Neural progenitor cell (in vitro differentiated cells): Measurements from ENCODE around the gene MRM1. TPM values are rescaled to one million over a fixed set of nuclear protein-coding genes. Genes with fewer than 3 reads are reported as not detected.

Experiments used
- DNase-seq: peaks from one replicate; pipeline ENCODE4 v3.0.0-alpha.2; 2016; ENCODE audit warnings: low spot score
- H2AFZ ChIP-seq: fragments of 200-600 bp; sonication (generic); replicated peaks from 2 replicates; pipeline ENCODE4 v1.6.1; 2016; ENCODE audit warnings: antibody characterized with exemption
- H3F3A ChIP-seq: fragments of 200-600 bp; sonication (generic); 2 replicates; pipeline ENCODE4 v1.6.1; 2016; ENCODE audit warnings: antibody characterized with exemption, low read depth
- H3K27ac ChIP-seq: fragments of 200-600 bp; sonication (generic); 2 replicates; pipeline ENCODE4 v1.5.1; 2016; ENCODE audit warnings: mild to moderate bottlenecking
- H3K27me3 ChIP-seq: fragments of 200-600 bp; sonication (generic); 2 replicates; pipeline ENCODE4 v1.6.1; 2016; ENCODE audit warnings: mild to moderate bottlenecking, moderate library complexity
- H3K36me3 ChIP-seq: fragments of 200-600 bp; sonication (generic); 2 replicates; pipeline ENCODE4 v1.5.1; 2016
- H3K4me1 ChIP-seq: fragments of 200-600 bp; sonication (generic); 2 replicates; pipeline ENCODE4 v1.6.1; 2016; ENCODE audit warnings: mixed run types
- H3K4me2 ChIP-seq: fragments of 200-600 bp; sonication (generic); 2 replicates; pipeline ENCODE4 v1.6.1; 2016
- H3K4me3 ChIP-seq: fragments of 200-600 bp; sonication (generic); 2 replicates; pipeline ENCODE4 v1.5.1; 2016
- H3K79me2 ChIP-seq: fragments of 200-600 bp; sonication (generic); 2 replicates; pipeline ENCODE4 v1.6.1; 2016; ENCODE audit warnings: low read depth
- H3K9ac ChIP-seq: fragments of 200-600 bp; sonication (generic); 2 replicates; pipeline ENCODE4 v1.6.1; 2016
- H3K9me3 ChIP-seq: fragments of 200-600 bp; sonication (generic); 2 replicates; pipeline ENCODE4 v1.5.1; 2016; ENCODE audit warnings: low read depth
- H4K20me1 ChIP-seq: fragments of 200-600 bp; sonication (generic); 2 replicates; pipeline ENCODE4 v1.6.1; 2016; ENCODE audit warnings: low read depth
- H3K27ac Mint-ChIP-seq: 3 replicates; pipeline ENCODE4 v1.8.0; 2021; ENCODE audit warnings: mixed read lengths
- H3K27me3 Mint-ChIP-seq: 2 replicates; pipeline ENCODE4 v1.8.0; 2022; ENCODE audit warnings: low read depth, mild to moderate bottlenecking, inconsistent platforms, moderate library complexity, mixed read lengths; ENCODE audit not compliant: insufficient read depth
- H3K36me3 Mint-ChIP-seq: 3 replicates; pipeline ENCODE4 v1.8.0; 2021; ENCODE audit warnings: mixed read lengths
- H3K4me1 Mint-ChIP-seq: 3 replicates; pipeline ENCODE4 v1.8.0; 2021; ENCODE audit warnings: mixed read lengths
- H3K4me3 Mint-ChIP-seq: 3 replicates; pipeline ENCODE4 v1.8.0; 2021; ENCODE audit warnings: mild to moderate bottlenecking, moderate library complexity, mixed read lengths
- H3K9me3 Mint-ChIP-seq: 3 replicates; pipeline ENCODE4 v1.8.0; 2020; ENCODE audit warnings: mixed read lengths
- CTCF ChIP-seq: fragments of 200-600 bp; sonication (generic); IDR thresholded peaks from 2 replicates; pipeline ENCODE4 v1.5.1; 2017; ENCODE audit warnings: antibody characterized with exemption, mild to moderate bottlenecking
- EZH2 ChIP-seq: fragments of 200-600 bp; sonication (generic); IDR thresholded peaks from 2 replicates; pipeline ENCODE4 v1.6.1; 2017; ENCODE audit warnings: antibody characterized with exemption, mild to moderate bottlenecking, moderate library complexity
- EZH2phosphoT487 ChIP-seq: fragments of 200-600 bp; sonication (generic); IDR thresholded peaks from 2 replicates; pipeline ENCODE4 v1.6.1; 2017; ENCODE audit warnings: antibody characterized with exemption
- total RNA-seq: library from RNA; depleted of rRNA; stranded (reverse); fragments of >200 nt; gene quantifications from 2 replicates; pipeline ENCODE4 v1.2.3, GENCODE V29; 2015; ENCODE audit warnings: low replicate concordance

MRM1 gene
- total RNA-seq, 1 donor from 2014 or later: 0.65 TPM

- no peak overlapping the region for H3K27ac Mint-ChIP-seq
- H3K27ac ChIP-seq: no peak overlapping the region
- no peaks in the 10 kb centered on the region for H3K9me3 Mint-ChIP-seq
Observed at GRCh38 chr17:36612323-36612722, 10.9 kb downstream of the MRM1 start.

GRCh38 chr17:36613155-36613554, 11.8 kb downstream of the MRM1 start:
- peaks cover 5% of the 10 kb centered on the region for H3K4me1 Mint-ChIP-seq
- Histone ChIP-seq H3F3A (peaks cover 8% of the 10 kb centered on the region), H2AFZ (no peak overlapping the region), H3K27ac (no peak overlapping the region), H3K9ac (no peak overlapping the region), H3K27me3 (no peaks in the 10 kb centered on the region), H3K4me3 (no peak overlapping the region), H3K79me2 (no peaks in the 10 kb centered on the region), H4K20me1 (no peaks in the 10 kb centered on the region), H3K36me3 (no peaks in the 10 kb centered on the region), H3K4me2 (no peak overlapping the region), H3K9me3 (no peaks in the 10 kb centered on the region), H3K4me1 (peaks cover 23% of the 10 kb centered on the region)
- no peak overlapping the region for H3K4me3 Mint-ChIP-seq
- no peaks in the 10 kb centered on the region for H3K9me3 Mint-ChIP-seq
- TF ChIP-seq CTCF: no peak
- no peak for TF ChIP-seq EZH2
- no peak for TF ChIP-seq EZH2phosphoT487
- H3K27me3 Mint-ChIP-seq: peaks cover 13% of the 10 kb centered on the region
- no peak for DNase-seq
- H3K36me3 Mint-ChIP-seq: no peaks in the 10 kb centered on the region
- peak overlapping the region; percentile 87 for H3K27ac Mint-ChIP-seq

More at GRCh38 chr17:36612323-36612722, 10.9 kb downstream of the MRM1 start:
- Histone ChIP-seq H3F3A (peaks cover 8% of the 10 kb centered on the region), H3K4me2 (no peak overlapping the region), H3K9me3 (no peaks in the 10 kb centered on the region), H3K9ac (no peak overlapping the region), H4K20me1 (no peaks in the 10 kb centered on the region), H3K4me3 (no peak overlapping the region), H3K27me3 (no peaks in the 10 kb centered on the region), H2AFZ (no peak overlapping the region), H3K79me2 (no peaks in the 10 kb centered on the region), H3K36me3 (no peaks in the 10 kb centered on the region), H3K4me1 (peaks cover 23% of the 10 kb centered on the region)
- Mint-ChIP-seq H3K4me1 (peaks cover 5% of the 10 kb centered on the region), H3K36me3 (no peaks in the 10 kb centered on the region), H3K27me3 (peaks cover 7% of the 10 kb centered on the region), H3K4me3 (no peak overlapping the region)
- DNase-seq: no peak
- TF ChIP-seq EZH2phosphoT487 (no peak), CTCF (no peak), EZH2 (no peak)

- no peak for DNase-seq
- Histone ChIP-seq H4K20me1 (no peaks in the 10 kb centered on the region), H3K4me3 (no peak overlapping the region), H2AFZ (no peak overlapping the region), H3K27me3 (no peaks in the 10 kb centered on the region), H3K9me3 (no peaks in the 10 kb centered on the region), H3K79me2 (no peaks in the 10 kb centered on the region), H3K9ac (no peak overlapping the region), H3K36me3 (no peaks in the 10 kb centered on the region), H3K27ac (no peak overlapping the region), H3F3A (peaks cover 8% of the 10 kb centered on the region), H3K4me2 (no peak overlapping the region), H3K4me1 (peaks cover 23% of the 10 kb centered on the region)
- no peaks in the 10 kb centered on the region for H3K9me3 Mint-ChIP-seq
- no peaks in the 10 kb centered on the region for H3K36me3 Mint-ChIP-seq
- no peak overlapping the region for H3K4me3 Mint-ChIP-seq
- peaks cover 5% of the 10 kb centered on the region for H3K4me1 Mint-ChIP-seq
- TF ChIP-seq EZH2: no peak
- no peak for TF ChIP-seq CTCF
- no peak for TF ChIP-seq EZH2phosphoT487
- H3K27ac Mint-ChIP-seq: no peak overlapping the region
- H3K27me3 Mint-ChIP-seq: peaks cover 13% of the 10 kb centered on the region
Observed at GRCh38 chr17:36614081-36614480, 12.7 kb downstream of the MRM1 start.
